ENCODE measurements around the gene GARNL3. TPM values are rescaled to one million over a fixed set of nuclear protein-coding genes. Genes with fewer than 3 reads are reported as not detected.

The GARNL3 gene
- total RNA-seq, 1 donor from 2014 or later, result 162 TPM

- no peak for TF ChIP-seq CTCF (IDR thresholded peaks at IDR 0.05)
- no peak for DNase-seq (ENCODE audit: low spot score in 2 of 2)
- Histone ChIP-seq H3K4me3 (no peak overlapping the region), H3K27ac (no peak overlapping the region), H3K36me3 (peaks cover 13 to 17% of the 10 kb centered on the region in 2 donors), H3K4me1 (peaks cover 0 to 14% of the 10 kb centered on the region in 2 donors), H3K9me3 (no peaks in the 10 kb centered on the region), H3K27me3 (no peaks in the 10 kb centered on the region)
- intact Hi-C loops (cut with DNase I), result no loop called here
These were observed 135.2 kb downstream of the GARNL3 start for GRCh38 chr9:127399736-127400269.

- no peak overlapping the region for H3K4me3 ChIP-seq
- intact Hi-C loops (cut with DNase I), result no loop called here
- H3K4me1 ChIP-seq, result peaks cover 0 to 10% of the 10 kb centered on the region in 2 donors
- TF ChIP-seq CTCF (IDR thresholded peaks at IDR 0.05), result no peak
- DNase-seq (ENCODE audit: low spot score in 2 of 2), result no peak
- H3K27me3 ChIP-seq, result no peaks in the 10 kb centered on the region
- H3K9me3 ChIP-seq, result no peaks in the 10 kb centered on the region
- H3K36me3 ChIP-seq, result peaks cover 22 to 35% of the 10 kb centered on the region in 2 donors
- H3K27ac ChIP-seq, result no peak overlapping the region
These were observed 138.0 kb downstream of the GARNL3 start for GRCh38 chr9:127402401-127403090.

- intact Hi-C loops (cut with DNase I), result no loop called here
- no peak for TF ChIP-seq CTCF (IDR thresholded peaks at IDR 0.05)
- Histone ChIP-seq H3K27me3 (no peaks in the 10 kb centered on the region), H3K4me1 (peaks cover 0 to 5% of the 10 kb centered on the region in 2 donors), H3K4me3 (no peak overlapping the region), H3K9me3 (no peaks in the 10 kb centered on the region), H3K36me3 (peaks cover 25 to 45% of the 10 kb centered on the region in 2 donors), H3K27ac (no peak overlapping the region)
- DNase-seq (ENCODE audit: low spot score in 2 of 2), result no peak
These were observed 139.1 kb downstream of the GARNL3 start for GRCh38 chr9:127403507-127404192.

GRCh38 chr9:127404631-127405030 lies 140.1 kb downstream of the GARNL3 start:
- peaks cover 25 to 45% of the 10 kb centered on the region in 2 donors for H3K36me3 ChIP-seq
- intact Hi-C loops (cut with DNase I), result no loop called here
- no peaks in the 10 kb centered on the region for H3K4me1 ChIP-seq
- DNase-seq (ENCODE audit: low spot score in 2 of 2), result no peak
- no peak overlapping the region for H3K4me3 ChIP-seq
- H3K9me3 ChIP-seq, result no peaks in the 10 kb centered on the region
- TF ChIP-seq CTCF (IDR thresholded peaks at IDR 0.05), result no peak
- no peak overlapping the region for H3K27ac ChIP-seq
- H3K27me3 ChIP-seq, result no peaks in the 10 kb centered on the region

GRCh38 chr9:127405344-127406125 lies 141.0 kb downstream of the GARNL3 start:
- no peak for DNase-seq (ENCODE audit: low spot score in 2 of 2)
- H3K36me3 ChIP-seq, result peaks cover 21 to 45% of the 10 kb centered on the region in 2 donors
- no peaks in the 10 kb centered on the region for H3K9me3 ChIP-seq
- intact Hi-C loops (cut with DNase I), result no loop called here
- no peaks in the 10 kb centered on the region for H3K4me1 ChIP-seq
- H3K27ac ChIP-seq, result no peak overlapping the region
- no peaks in the 10 kb centered on the region for H3K27me3 ChIP-seq
- H3K4me3 ChIP-seq, result no peak overlapping the region
- no peak for TF ChIP-seq CTCF (IDR thresholded peaks at IDR 0.05)
